GM21528 (cell line): ENCODE data around the gene C1orf56.

Experiments used
- ATAC-seq: cut with Tn5 transposase; IDR thresholded peaks from one replicate; pipeline ENCODE4 v1.9.1; 2021; ENCODE audit warnings: mild to moderate bottlenecking, moderate library complexity; ENCODE audit not compliant: unreplicated experiment, low FRiP score

The C1orf56 gene, protein sequence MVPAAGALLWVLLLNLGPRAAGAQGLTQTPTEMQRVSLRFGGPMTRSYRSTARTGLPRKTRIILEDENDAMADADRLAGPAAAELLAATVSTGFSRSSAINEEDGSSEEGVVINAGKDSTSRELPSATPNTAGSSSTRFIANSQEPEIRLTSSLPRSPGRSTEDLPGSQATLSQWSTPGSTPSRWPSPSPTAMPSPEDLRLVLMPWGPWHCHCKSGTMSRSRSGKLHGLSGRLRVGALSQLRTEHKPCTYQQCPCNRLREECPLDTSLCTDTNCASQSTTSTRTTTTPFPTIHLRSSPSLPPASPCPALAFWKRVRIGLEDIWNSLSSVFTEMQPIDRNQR

DNA sequence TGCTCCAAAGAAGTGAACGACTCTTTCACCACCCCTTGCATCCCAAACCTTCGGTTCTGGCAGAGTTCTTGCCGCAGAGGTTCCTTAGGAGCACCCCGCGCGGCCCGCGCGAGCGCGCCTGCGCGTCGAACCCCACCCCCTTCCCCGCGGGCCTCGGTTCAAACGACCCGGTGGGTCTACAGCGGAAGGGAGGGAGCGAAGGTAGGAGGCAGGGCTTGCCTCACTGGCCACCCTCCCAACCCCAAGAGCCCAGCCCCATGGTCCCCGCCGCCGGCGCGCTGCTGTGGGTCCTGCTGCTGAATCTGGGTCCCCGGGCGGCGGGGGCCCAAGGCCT, at the start of gene C1orf56:
Gene C1orf56 (plus strand): TSS at position 161 of the 334 bp plus-strand sequence. CDS start 97 bp downstream, at position 258.
- ATAC-seq: no peak

DNA sequence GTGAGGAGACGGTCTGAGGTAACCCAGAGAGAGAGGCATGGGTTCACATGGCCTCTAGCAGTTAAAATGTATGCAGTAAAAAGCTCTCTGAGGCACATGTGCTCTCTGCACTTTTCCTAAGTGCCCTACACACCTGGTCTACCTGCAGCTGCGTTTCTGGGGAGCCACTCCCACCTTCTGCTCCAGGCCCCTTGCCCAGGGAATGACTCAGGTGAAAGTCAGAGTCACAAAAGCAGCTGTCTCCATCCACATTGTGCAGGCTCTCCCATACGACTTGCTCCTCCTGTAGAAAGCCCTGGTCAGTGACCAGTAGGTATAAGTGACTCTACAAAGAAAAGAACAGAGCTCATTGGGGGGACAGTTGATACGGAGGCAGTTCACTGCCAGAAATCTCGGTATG, 49.6 kb upstream of the C1orf56 start:
- ATAC-seq: no peak

DNA sequence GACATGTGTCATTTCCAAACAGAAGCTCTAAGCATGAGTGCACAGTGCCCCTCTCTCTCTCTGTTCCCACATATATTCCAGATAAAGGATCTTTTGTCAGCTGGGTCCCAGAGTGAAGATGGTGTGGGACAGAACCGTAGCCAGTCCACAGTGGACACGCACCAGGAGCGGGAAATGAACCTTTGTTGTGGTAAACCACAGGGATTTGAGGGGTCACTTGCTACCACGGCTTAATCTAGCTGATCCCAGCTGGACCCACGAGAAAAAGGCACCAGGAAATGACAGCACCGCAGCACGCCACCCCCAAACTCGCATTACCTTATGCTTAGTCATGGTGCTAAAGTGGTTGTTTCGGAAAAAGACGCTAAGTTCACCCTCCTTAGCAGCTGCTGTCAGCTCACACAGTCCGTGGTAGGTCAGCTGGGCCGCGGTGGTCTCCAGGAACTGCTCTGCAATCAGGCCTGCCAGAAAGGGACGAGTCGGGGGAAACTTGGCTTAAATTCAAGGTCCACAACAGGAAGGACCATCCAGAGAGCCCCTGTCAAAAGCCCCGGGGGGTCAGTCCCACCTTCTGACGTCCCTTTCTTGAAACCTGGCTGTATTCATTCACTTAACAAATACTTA, 48.4 kb upstream of the C1orf56 start:
- no peak for ATAC-seq

- ATAC-seq: no peak
Observed at GRCh38 chr1:150999926-151000325, 47.6 kb upstream of the C1orf56 start.

- ATAC-seq: no peak
Observed at GRCh38 chr1:151000408-151000807, 47.1 kb upstream of the C1orf56 start.

DNA sequence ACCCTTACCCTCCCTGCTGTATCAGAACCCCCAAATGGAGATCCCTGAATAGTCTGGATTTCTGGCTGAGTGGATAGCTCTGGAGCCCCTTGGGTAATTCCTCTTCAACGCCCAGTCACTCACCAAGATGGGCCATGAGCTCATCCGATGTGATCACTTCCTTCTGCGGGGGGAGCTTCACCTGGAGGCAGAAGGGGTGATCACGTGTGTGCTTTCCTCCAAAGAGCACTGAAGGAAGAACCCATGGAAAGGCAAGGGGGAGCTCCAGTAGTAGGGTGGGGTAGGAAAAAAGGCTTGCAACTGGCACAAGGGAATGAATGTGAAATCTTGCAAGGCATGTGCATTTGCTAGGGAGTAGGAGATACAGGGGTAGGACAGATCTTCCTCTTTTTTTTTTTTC, 45.9 kb upstream of the C1orf56 start:
- no peak for ATAC-seq

GRCh38 chr1:151002051-151002450, 45.5 kb upstream of the C1orf56 start:
- no peak for ATAC-seq

GRCh38 chr1:151002611-151003010, 44.9 kb upstream of the C1orf56 start:
- ATAC-seq: no peak

DNA sequence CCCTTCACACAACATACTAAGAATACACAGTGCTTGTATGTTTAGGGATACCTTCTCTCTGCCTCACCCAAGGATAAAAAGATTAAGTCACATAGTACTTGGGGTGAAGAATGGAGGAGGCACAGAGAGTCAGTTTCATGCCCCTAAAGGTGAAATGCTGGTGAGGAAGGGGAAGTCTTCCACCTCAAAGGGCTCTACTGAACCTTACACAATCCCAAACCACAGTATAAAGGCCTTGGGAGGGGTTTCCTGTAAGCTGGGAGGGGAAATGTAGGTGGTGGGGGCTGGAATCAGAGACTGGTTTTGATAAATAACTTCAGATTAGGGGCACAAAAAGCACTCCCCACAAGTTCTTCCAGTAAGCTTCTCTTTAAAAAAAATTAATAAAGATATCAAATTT, 44.4 kb upstream of the C1orf56 start:
- ATAC-seq: no peak

GRCh38 chr1:151005729-151006319, 41.7 kb upstream of the C1orf56 start:
- no peak for ATAC-seq

- ATAC-seq: no peak
Observed at GRCh38 chr1:151006327-151007052, 41.1 kb upstream of the C1orf56 start, which contains the start of gene MINDY1. Gene MINDY1, minus strand, starts transcription at chr1:151006902. Its CDS starts 4,285 bp downstream, at chr1:151002617.

GRCh38 chr1:151007853-151008243, 39.7 kb upstream of the C1orf56 start:
- ATAC-seq: no peak

DNA sequence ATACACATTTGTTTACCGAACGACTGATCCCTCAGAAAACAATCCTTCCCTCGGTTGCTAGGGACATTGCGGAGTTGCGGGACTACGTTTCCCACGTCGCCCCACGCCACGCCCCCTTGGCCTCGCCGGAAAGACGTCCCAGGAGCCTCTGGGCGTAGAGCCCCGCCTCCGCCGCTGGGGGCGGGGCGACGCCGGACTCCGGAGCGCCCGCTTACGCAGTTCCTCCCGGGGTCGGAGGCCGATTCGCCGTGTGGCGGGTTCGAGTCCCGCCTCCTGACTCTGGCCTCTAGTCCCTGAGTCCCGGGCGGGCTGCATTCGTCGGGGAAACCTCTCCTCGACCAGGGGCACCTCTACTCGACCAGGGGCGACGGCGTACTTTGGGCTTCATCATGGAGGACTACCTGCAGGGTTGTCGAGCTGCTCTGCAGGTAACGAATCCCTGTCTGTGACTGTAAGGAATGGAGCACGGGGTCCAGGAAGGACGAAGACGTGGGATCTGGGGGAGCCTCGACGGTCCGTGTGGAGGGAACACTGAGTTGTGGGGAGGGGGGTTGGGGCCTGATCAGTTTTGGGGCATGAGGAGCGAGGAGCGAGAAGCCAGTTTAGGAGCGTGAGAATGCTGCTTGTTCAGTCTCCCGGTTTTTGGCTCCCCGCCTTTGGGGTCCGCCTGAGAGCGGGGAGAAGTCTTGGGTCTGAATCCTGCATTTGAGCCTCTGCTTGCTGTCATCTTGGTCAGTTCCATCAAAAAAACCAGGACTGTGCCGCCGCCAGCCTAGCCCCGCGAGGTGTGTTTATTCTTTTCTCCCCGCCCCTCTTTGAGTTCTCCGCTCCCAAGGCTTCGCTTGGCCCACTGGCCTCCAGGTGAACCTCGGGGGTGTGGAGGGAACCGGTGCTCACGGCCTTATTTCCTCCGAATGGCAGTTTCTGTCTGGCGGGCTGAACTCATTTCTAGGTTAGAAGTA, 39.0 kb upstream of the C1orf56 start, which contains the start of gene PRUNE1:
Gene PRUNE1 (plus strand): TSS at position 206 of the 962 bp plus-strand sequence. CDS start 184 bp downstream, at position 390.
- peak; percentile 57 for ATAC-seq

DNA sequence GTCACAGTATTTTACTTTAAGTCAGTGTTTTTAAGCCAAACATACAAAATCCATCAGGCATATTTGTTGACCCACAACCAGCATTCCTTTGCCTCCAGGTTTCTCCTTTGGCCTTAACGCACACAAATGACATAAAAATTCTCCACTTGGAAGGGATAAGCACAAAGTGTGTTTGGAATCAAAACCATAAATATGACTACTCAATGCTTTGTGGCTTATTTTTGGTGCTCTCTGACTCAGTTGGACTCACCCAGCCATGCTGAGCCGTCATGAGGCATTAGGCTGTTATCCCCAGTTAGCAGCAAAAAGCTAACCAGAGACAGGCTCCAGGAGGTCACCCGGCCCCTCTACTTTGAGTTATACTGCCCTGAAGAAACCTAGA, 38.4 kb upstream of the C1orf56 start:
- no peak for ATAC-seq

DNA sequence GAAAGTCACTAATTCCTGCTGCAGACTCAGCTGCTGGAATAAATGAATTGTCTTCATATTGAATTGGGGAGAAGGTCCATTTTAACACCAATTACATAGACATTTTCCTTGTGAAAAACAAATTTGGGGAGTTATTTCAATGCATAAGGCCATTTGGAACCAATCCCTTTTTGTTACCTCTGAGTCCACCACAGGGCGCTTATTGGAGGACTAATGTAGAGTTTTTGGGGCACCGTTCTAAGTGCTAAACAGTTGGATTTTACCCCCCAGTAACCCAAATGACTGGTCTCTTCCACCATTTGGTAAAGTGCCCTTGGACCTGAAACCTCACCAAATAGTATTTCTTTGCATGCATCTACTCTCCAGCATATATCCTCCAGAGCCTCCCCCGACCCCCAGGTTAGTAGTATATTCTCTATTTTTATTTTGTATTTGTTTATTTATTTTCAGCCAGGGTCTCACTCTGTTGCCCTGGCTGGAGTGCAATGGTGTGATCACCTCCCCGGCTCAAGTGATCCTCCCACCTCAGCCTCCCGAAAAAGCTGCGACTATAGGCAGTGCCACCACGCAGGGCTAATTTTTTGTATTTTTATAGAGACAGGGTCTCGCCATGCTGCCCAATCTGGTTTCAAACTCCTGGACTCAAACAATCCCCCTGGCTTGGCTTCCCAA, 37.7 kb upstream of the C1orf56 start:
- ATAC-seq: no peak

- no peak for ATAC-seq
Observed at GRCh38 chr1:151010346-151010726, 37.2 kb upstream of the C1orf56 start.

GRCh38 chr1:151011154-151011850, 36.2 kb upstream of the C1orf56 start:
- ATAC-seq: no peak

DNA sequence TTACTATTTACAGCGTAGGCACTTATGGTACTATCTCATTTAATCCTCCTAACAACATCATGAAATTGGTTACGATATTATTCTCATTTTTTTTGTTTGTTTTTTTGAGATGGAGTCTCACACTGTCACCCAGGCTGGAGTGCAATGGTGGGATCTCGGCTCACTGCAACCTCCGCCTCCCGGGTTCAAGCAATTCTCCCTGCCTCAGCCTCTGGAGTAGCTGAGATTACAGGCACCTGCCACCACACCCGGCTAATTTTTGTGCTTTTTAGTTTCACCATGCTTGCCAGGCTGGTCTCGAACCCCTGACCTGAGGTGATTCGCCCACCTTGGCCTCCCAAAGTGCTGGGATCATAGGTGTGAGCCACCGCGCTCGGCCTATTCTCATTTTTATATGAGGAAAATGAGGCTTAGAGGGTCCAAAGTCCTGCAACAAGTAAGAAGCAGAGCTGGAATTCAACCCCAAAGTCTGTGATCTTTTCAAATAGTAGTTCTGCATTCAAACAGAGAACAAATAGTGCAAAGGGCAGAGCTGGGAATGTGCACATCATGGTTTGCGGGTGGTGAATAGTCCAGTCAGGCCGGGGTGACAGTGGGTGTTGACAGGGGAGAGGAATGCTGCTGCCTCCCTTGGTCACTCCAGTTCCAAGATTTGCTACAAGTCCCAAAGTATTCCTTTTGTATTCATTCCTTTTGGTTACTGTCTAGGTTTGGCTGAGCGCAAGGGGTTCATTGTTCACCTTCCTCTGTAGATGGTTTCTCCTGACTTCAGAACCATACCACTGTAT, 34.7 kb upstream of the C1orf56 start:
- no peak for ATAC-seq
